ENCODE measurements around the gene MAP7.
"Not testable (repeated sequence)": the region's sequence is repeated elsewhere in the genome, so short reads cannot be mapped to it uniquely, and the experiment has no call there.

Gene MAP7

DNA sequence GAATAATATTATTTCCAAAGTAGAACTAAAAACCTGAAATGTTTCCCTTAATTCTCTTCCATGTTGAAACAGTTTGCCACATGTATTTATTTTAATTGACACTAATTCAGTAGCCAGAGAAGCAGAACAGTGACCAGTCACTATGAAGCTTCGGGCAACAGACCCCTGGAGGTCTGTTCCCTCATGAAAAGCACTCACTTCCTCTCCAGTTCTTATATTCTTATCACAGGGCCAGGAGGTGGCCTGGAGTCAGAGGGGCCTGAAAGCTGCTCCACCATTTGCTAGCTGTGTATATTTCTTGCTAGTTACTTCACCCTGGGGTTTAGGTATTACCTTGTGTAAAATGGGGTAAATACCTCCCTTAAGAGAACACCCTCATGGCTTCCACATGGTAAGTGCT lies 49.1 kb downstream of the MAP7 start:
- peak; percentile 43 for DNase-seq

DNA sequence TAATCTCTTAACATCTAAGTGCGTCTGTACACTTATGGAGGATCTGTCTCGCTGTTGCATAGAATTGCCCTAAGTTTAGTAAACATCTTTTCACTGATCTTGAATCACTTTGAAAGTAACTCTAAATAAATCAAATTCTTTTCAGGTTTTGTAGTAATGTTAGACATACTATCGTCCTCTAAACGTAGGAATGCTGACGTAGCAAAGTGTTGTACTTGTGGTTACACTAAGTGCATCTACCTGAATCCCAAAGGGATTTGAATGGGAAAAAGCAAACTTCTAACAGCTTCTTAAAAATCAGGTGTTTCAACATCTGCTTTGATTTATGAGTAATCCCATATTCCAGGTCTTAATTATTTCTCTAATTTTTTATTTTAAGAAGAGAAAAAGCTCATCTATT lies 49.8 kb downstream of the MAP7 start:
- no peak for DNase-seq

DNA sequence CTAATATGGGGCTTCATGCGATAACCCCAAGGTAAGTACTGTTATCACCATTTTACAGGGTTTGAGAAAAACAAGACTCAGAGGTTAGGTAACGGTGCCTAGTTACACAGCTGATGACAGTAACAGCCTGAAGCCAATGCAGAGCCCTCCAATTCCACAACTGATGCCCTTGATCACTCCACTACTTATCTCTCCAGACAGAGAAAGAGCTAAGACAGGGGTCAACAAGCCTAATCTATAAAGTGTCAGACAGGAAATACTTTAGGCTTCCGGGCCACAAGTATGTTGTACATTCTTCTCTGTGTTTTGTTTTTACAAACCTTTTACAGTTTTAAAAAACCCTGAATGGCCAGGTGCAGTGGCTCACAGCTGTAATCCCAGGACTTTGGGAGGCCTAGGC lies 50.9 kb downstream of the MAP7 start:
- DNase-seq = peak; percentile 74

DNA sequence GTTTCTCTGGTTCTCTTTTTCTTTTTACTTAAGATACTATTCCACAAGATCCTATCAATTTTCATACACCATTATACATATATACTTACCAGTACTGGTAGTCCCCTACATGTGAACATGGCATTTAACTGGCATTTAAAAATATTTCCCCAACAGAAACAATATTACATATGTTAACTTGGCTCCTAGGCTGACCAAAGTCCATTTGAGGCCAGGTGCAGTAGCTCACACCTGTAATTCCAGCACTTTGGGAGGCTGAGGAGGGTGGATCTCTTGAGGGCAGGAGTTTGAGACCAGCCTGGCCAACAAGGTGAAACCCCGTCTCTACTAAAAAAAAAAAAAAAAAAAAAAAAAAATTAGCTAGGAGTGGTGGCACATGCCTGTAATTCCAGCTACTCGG lies 53.8 kb downstream of the MAP7 start:
- not testable (repeated sequence) for DNase-seq

DNA sequence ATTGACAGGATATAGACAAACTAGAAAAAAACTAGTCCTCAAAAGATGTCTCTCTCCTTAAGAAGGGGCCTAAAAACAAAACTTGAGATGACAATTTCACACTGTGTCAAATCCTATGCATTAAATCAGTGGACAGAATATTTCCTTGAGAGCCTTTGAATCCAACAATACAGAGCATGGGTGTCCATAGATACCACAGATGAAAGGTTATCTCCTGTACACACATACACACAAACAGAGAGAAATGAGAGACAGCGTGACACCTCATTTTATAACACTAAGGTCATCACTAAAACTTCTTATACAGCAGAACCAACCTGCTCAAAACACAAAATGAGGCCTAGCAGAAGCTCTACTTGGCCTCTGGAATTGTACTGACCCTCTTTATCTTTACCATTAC lies 55.5 kb downstream of the MAP7 start:
- no peak for DNase-seq

DNA sequence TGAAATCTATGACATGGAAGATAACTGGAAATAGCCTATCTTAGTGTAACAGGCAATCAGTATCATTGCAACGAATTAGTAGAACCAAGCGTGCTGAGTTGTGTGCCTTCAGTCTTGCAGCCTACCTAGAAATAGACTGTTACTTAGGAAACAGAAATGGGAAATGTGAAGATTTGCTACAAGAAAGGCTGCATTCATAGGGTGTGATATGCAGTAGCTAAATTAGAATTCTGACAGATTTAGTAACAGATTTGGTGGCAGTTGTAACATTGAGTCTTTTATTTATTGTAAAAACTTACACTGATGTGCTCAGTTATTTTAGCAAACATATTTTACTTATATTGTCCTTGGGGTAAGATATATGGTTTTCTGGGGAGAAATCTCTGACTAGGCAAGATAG lies 56.2 kb downstream of the MAP7 start:
- DNase-seq = no peak

DNA sequence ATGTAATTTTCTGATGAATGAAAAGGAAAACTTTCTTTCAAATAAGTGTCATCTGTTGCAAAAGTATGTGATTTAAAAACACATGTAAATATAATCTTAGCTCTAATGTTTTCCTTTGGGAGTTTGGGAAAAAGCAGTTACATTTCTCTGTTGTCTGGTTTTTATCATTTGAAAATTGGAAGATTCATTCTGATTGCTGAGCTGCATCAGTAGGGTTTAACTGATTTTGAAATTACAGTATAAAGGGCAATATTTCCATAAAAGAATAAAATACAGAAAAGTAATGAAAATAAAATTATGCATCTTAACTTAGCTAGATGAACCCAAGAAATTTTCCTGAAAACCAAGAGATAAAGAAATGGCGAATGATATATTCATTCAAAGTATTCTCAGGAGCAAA lies 57.8 kb downstream of the MAP7 start:
- DNase-seq = no peak

DNA sequence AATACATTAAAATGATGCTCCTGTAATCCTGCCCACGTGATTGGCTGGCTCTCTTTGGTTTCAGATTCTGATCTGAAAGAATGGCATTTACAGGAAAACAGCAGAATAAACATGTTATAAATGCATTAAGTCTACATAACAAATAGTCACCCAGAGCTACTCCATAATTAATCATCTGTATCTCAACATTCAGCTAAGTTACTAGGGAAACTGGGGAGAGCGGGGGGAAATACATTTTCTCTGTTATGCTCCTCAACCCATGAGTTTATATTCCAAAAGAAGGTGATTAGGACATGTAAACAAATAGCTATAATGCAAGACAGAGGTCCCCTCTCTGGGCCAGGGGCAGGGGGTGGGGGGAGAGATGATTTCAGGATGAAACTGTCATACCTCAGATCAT lies 58.5 kb downstream of the MAP7 start:
- no peak for DNase-seq

DNA sequence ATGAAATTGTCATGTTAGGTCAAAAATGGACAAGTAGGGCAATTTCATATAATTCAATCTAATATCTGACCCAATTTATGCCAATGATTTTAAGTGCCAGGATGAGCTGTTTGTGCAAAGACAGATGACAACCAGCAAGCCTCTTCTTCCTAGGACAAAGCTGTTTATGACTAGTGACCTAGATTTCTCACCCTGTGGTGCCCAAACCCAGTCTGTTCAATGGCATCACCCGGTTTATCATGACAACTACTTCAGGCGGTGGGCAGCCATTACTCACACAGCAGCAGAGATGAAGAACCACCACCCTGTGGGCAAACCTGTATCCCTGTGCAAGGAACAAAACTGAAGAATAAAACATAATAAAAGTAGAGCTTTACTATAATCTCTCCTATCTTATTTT lies 59.0 kb downstream of the MAP7 start:
- no peak for DNase-seq

DNA sequence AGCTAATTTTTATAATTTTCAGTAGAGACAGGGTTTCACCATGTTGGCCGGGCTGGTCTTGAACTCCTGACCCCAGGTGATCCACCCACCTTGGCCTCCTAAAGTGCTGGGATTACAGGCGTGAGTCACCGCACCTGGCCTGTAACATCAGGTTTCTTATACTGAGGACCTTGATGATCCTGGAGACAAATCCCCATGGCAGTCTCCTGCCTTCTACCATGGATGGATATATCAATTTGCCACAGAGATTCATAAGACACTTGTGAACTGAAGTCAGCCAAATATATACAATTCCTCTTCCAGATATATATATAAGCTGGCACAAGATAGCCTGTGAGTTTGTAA lies 60.6 kb downstream of the MAP7 start:
- DNase-seq = not testable (repeated sequence)

DNA sequence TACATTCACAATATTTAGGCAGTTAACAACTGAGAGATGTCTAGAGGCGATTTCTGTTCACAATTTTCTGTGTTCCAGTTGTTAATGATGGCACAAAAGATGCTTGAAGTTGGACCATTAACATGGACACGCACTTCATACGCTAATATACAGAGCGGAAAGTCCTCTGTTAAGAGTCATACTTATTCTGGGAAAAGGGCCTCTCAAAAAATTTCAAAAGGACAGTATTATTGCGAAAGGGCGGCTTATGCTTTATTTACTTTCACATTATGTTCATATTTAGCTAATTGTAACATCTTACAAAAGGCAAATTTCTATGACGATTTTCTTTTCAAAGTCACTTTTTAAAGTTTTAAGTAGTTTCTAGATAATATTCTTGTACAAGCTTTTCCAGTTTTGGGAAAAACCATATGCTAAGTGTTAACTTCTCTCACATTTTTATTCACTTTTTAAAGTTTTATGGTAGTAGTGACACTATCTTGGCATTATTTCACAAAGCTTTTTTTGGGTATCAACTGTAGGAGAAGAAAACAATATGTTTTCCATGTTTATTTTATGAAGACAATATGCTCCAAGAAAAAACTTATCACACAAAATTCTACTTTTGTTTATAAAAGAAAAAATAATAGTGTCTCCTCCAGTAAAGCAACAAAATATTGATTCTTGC lies 62.3 kb downstream of the MAP7 start:
- DNase-seq = no peak

DNA sequence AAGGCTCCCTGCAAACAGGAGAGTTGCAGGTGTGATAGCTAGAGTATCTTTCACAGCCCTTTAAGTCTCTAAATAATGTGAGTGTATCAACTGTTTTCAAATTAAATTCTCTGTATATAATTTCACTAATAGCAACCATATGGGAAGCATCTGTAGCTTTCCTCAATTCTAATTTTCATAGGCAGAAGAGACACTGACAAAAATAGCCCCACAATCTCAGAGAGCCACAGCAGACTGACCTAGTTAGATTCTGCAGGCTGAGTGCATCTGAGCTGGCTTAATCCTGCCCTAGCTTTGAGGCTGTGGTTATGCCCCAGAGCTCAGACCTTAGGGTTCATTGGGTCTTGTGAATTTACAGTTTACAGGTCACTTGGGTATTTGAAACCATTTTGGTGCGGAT lies 63.9 kb downstream of the MAP7 start:
- no peak for DNase-seq

DNA sequence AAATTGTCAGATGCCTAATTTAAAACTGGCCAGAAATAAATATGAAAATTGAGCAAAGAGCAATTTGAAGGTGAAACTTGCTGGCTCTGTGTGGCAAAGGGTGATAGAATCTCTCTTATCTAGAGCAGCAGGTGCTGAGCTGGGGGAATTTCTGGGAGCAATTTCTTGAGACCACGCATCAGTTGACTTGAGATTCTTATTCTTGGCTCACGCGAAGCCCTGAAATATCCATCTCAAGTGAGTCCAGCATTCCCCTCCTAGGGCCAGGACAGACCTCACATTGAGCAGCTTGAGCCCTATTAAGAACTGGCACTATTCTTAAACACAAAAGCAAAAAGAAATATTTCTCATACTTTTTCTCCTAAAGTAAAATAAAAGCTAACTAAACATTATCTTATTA lies 66.3 kb downstream of the MAP7 start:
- DNase-seq = no peak

DNA sequence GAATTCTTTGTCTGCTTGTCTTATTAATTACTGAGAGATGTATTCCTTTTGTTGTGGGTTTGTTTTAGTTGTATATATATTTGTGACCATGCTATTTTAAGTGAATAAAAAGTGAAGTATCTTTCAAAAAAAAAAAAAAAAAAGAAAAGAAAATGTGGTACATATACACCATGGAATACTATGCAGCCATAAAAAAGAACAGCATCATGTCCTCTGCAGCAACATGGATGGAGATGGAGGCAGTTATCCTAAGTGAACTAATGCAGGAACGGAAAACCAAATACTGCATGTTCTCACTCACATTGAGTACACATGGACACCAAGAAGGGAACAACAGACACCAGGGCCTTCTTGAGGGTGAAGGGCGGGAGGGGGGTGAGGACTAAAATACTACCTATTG lies 67.2 kb downstream of the MAP7 start:
- DNase-seq = not testable (repeated sequence)

DNA sequence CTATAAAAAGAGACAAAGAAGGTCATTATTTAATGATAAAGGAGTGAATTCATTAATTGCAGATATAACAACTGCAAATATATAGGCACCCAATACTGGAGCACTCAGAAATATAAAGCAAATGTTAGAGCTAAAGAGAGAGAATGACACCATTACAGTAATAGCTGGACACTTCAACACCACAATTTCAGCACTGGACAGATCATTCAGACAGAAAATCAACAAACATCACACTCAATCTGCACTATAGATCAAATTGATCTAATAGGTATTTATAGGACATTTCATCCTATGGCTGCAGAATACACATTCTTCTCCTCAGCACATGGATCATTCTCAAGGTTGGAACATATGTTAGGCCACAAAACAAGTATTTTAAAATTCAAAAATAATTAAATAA lies 72.7 kb downstream of the MAP7 start:
- DNase-seq = no peak

DNA sequence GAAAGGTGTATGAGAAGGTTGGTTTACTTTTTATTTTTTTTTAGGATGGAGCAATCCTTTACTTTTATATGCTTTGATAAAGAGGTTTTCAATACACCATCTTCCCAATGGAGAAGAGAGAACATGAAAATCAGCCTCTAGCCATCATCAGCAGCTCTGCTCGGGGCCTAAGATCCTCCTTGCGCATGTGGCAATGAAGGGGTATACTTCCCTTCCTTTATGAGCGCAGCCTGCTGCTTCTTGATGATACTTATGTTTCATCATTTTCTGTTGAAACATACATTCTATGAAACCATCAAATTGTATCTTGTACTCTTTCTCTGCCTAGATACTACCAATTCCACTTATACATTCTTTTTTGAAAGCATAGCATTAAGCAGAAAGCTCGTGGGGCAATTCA lies 74.5 kb downstream of the MAP7 start:
- no peak for DNase-seq

DNA sequence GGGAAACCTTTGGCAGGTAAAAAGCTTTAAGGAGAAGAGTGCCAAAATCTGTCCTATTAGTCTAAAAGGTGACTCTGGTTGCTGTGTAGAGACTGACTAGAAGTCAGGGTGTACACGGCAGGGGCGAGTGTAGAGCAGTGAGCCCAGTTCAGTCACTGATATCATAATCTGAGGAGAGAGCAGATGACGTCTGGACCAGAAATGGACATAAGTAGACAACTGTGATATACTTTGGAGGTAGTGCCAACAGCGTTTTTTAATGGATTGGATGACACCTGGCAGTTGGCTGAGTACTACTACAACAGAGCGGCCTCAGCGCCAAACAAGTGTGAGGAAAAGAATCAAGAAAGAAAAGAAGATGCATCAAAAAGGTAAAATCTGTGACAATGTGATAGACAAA lies 76.0 kb downstream of the MAP7 start:
- DNase-seq = no peak

DNA sequence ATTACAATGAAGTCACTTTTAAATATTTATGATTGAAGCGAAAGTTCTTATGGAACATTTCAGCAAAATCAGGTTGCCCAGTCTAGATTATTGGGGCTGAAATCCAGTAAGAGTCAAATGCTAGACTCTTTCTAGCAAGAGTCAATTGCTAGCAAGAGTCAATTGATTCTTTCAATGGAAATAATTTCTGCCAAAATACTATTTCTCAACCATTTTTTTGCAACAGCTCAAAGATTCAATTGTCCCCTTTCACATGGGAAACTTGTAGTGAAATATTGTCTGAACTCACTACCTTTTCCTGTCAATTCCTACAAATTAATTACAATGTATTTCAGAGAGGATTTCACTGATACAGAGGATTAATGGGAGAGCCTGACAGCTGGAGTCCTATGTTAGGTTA lies 78.3 kb downstream of the MAP7 start:
- no peak for DNase-seq

DNA sequence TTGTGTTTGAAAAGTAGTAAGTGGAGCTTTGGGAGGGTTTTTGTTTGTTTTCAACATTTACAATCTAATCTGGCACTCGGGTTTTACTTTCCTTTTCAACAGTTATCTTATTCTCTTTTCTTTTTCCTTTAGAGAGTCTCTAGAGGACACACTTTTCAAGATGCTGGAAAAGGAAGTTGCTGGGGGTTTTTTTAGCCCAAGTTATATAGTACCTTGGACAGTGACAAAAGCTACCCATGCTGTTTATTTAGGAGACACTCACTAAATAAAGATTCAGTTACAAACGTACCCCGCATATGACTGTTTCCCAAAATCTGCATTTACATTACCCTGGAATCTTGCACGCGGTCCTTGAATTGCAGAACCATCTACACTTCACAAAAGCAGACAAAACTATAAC lies 78.8 kb downstream of the MAP7 start:
- peak; percentile 19 for DNase-seq

DNA sequence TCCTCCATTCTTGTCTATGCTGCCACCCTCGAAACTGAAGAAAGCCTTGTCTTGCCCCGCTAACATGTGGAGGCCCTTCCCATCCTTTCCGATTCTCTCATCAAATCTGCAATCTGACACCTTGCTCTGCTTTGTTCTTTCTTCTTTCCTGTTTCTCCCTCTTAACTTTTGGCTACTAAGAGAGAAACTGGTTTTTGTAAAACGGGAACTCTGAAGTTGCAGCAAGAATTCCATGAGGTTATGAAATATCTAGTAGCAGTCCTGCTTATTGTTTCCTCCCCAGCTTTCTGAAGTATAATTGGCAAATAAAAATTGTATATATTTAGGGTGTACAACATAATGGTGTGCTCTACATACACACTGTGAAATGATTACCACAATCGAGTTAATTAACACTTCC lies 80.2 kb downstream of the MAP7 start:
- DNase-seq = no peak

DNA sequence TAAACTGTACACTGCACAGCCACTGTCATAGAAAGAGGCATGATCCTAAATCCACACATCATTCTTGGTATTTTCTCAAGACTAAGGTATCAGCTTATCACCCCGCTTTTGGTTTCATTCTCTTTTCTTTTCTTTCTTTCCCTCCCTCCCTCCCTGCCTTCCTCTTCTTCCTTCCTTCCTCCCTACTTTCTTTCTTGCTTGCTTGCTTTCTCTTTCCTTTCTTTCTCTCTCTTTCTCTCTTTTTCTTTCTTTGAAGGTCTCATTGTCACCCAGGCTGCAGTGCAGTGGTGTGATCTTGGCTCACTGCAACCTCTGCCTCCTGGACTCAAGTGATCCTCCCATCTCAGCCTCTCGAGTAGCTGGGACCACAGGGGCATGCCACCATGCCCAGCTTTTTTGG lies 81.1 kb downstream of the MAP7 start:
- DNase-seq = no peak

DNA sequence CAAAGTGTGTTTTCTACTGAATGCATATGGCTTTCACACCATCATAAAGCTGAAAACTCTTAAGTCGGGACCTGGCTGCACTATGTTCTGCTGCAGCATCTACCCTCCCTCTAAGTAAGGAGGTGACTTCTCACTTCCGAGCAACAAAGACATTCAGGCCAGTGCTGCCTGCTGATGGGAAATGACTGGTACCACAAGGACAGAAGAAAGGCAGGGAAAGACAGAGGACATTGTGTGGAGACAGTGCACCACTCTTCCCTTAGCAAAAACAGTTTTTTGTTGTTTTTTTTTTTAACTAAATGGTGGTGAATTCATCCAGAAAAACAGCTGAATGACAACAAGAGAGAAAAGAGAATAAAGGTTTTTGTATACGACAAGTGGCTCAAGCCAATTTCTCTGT lies 81.5 kb downstream of the MAP7 start:
- no peak for DNase-seq

DNA sequence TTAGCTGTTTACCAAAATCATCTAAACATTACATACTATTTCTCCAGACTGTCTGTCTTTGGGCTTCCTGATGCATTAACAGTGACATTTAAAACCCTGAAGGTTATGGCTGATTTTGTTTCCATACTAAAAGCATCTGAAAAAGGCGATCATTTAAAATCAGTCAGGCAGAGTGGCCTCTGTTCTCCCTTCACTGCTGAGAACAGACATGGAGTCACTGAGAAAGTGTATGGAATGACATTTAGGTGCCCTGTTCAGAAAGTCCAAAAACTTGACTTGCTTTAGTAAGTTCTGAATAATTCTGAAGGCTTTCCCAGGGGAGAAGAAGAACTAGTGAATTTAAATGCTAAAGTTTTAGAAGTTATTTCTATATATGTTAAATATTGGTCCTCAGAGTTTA lies 83.0 kb downstream of the MAP7 start:
- no peak for DNase-seq

DNA sequence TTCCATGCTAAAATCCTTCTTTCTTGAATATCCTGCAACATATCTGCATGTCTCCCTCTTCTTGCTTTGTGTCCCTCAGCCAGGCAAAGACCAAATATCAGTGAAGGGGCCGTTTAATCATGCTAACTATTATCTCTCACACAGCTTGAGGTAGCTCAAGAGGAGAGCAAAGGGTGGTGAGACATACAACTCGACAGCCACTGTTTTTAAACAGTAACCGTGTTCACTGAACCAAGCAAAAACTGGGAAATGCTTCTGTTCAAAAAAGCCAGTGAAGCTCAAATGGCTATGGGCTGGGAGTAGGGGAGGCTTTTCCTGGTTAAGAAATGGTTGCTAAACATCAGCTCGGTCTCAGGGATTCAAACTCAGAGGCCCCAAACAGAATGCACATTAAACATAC lies 83.4 kb downstream of the MAP7 start:
- no peak for DNase-seq

DNA sequence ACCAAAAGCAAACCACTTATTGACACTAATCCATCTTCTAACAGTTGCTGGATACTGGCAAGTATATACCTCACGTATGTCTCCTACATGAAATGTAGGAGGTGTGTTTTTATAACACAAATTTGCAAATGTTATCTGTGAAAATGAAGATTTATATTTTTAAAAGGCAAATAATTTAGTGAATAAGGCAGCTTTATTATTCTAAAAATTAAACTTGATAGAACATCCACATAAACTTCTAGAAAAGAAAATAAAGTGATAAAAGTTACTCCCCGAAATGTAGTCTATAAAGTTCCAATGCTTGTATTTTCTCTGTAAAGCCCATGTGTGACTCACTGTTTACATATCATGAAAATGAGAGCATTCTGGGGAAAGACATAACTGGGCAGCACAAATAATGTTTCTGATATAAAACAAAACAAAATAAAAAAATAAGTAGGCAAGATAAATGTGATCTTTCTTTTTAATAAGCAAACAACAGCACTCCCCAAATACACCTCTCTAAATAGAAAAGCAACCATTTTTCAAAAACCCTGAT lies 84.4 kb downstream of the MAP7 start:
- no peak for DNase-seq

DNA sequence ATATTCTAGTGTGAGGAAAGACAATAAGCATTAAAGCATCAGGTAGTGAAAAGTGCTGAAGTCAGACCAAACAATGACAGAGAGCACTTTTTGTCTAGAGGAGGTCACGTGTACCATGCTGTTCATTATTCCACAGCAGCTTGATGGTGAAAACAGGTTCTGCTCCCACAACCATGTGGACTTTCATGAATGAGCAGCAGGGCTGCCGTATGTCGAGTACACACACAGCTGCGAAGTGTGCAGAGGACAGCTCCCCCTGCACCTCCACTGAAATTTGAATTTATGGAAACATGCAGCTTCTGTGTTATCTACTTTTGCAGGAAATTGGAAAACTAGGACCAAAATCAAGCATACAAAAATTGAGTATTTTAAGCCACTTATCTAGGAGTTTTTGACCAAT lies 85.3 kb downstream of the MAP7 start:
- DNase-seq = no peak

Measured in hematopoietic multipotent progenitor cell treated with erythropoietin and hydrocortisone succinate and interleukin-3 and kit ligand, for 6 days (in vitro differentiated cells).